H1 (cell line): ENCODE measurements around the gene TNF. TPM values are rescaled to one million over a fixed set of nuclear protein-coding genes. Genes with fewer than 3 reads are reported as not detected.

Source experiments
- CTBP2 ChIP-seq: IDR thresholded peaks from 2 replicates; pipeline ENCODE4 v1.7.0; 2011; ENCODE audit warnings: borderline replicate concordance, mild to moderate bottlenecking, moderate library complexity, mixed read lengths, low read length; ENCODE audit not compliant: insufficient read depth, insufficient read length
- polyA plus RNA-seq, 7 experiments: library from polyadenylated mRNA; depleted of rRNA in 3 of 7; stranded (reverse) in 5 of 7; unstranded in 2 of 7; fragments of >200 nt in 5 of 7; fragments of 200-250 nt in 2 of 7; gene quantifications; 1 replicate in 5 of 7; 2 replicates in 1 of 7; 4 replicates in 1 of 7; pipeline versions ENCODE4 v1.2.1 to v1.2.3, GENCODE V29; 2011 to 2013; ENCODE audit warnings: missing spikeins in 2 of 7, mixed read lengths in 2 of 7
- total RNA-seq: library from RNA; stranded (reverse); fragmentation: NEBNext Ultra II Directional; extraction: Animal tissue kit (Norgen Biotek cat#: 25700); gene quantifications from 2 replicates; pipeline ENCODE4 v1.2.1, GENCODE V29; 2021

The TNF gene
- total and polyA plus RNA-seq, 2 of the 8 experiments (the other 6 are each of a cell fraction or from before 2014, with no cell fraction given), result not detected

- no peak for TF ChIP-seq CTBP2
Observed at GRCh38 chr6:31578184-31579118, 3.1 kb downstream of the TNF start (continued).
